Measurements from ENCODE around the gene VIT.

VIT gene

GRCh38 chr2:36734304-36734703 is 37.8 kb downstream of the VIT start:
- Histone ChIP-seq H3K4me1 (ENCODE audit: control insufficient read depth, insufficient read depth, low read length) (no peaks in the 10 kb centered on the region), H3K4me3 (ENCODE audit: low read length in 2 of 2) (no peak overlapping the region), H3K27ac (ENCODE audit: low read length) (no peak overlapping the region), H3K9me3 (ENCODE audit: control insufficient read depth in 2 of 2, low read length in 2 of 2) (peaks cover 0 to 4% of the 10 kb centered on the region in 2 donors), H3K36me3 (ENCODE audit: control insufficient read depth in 2 of 2, insufficient read depth in 2 of 2, low read length in 2 of 2) (no peaks in the 10 kb centered on the region), H3K9ac (ENCODE audit: low read length in 2 of 2) (no peak overlapping the region), H3K27me3 (ENCODE audit: control insufficient read depth in 1 of 2, insufficient read depth in 2 of 2, low read length in 2 of 2) (no peaks in the 10 kb centered on the region)

- no peak overlapping the region for H3K27ac ChIP-seq (ENCODE audit: low read length)
- no peaks in the 10 kb centered on the region for H3K36me3 ChIP-seq (ENCODE audit: control insufficient read depth in 2 of 2, insufficient read depth in 2 of 2, low read length in 2 of 2)
- H3K9me3 ChIP-seq (ENCODE audit: control insufficient read depth in 2 of 2, low read length in 2 of 2) = no peaks in the 10 kb centered on the region
- H3K9ac ChIP-seq (ENCODE audit: low read length in 2 of 2) = no peak overlapping the region
- no peak overlapping the region for H3K4me3 ChIP-seq (ENCODE audit: low read length in 2 of 2)
- no peaks in the 10 kb centered on the region for H3K4me1 ChIP-seq (ENCODE audit: control insufficient read depth, insufficient read depth, low read length)
- no peaks in the 10 kb centered on the region for H3K27me3 ChIP-seq (ENCODE audit: control insufficient read depth in 1 of 2, insufficient read depth in 2 of 2, low read length in 2 of 2)
These were observed 40.7 kb downstream of the VIT start for GRCh38 chr2:36737131-36737750.

GRCh38 chr2:36740061-36740460 is 43.6 kb downstream of the VIT start:
- Histone ChIP-seq H3K4me3 (ENCODE audit: low read length in 2 of 2) (no peak overlapping the region), H3K4me1 (ENCODE audit: control insufficient read depth, insufficient read depth, low read length) (no peaks in the 10 kb centered on the region), H3K36me3 (ENCODE audit: control insufficient read depth in 2 of 2, insufficient read depth in 2 of 2, low read length in 2 of 2) (no peaks in the 10 kb centered on the region), H3K9ac (ENCODE audit: low read length in 2 of 2) (no peak overlapping the region), H3K27ac (ENCODE audit: low read length) (no peak overlapping the region), H3K27me3 (ENCODE audit: control insufficient read depth in 1 of 2, insufficient read depth in 2 of 2, low read length in 2 of 2) (no peaks in the 10 kb centered on the region), H3K9me3 (ENCODE audit: control insufficient read depth in 2 of 2, low read length in 2 of 2) (peaks cover 0 to 2% of the 10 kb centered on the region in 2 donors)

- H3K9me3 ChIP-seq (ENCODE audit: control insufficient read depth in 2 of 2, low read length in 2 of 2) = peaks cover 0 to 2% of the 10 kb centered on the region in 2 donors
- no peak overlapping the region for H3K27ac ChIP-seq (ENCODE audit: low read length)
- H3K4me3 ChIP-seq (ENCODE audit: low read length in 2 of 2) = no peak overlapping the region
- H3K36me3 ChIP-seq (ENCODE audit: control insufficient read depth in 2 of 2, insufficient read depth in 2 of 2, low read length in 2 of 2) = no peaks in the 10 kb centered on the region
- H3K4me1 ChIP-seq (ENCODE audit: control insufficient read depth, insufficient read depth, low read length) = no peaks in the 10 kb centered on the region
- no peaks in the 10 kb centered on the region for H3K27me3 ChIP-seq (ENCODE audit: control insufficient read depth in 1 of 2, insufficient read depth in 2 of 2, low read length in 2 of 2)
- no peak overlapping the region for H3K9ac ChIP-seq (ENCODE audit: low read length in 2 of 2)
These were observed 44.8 kb downstream of the VIT start for GRCh38 chr2:36741188-36741837.

- H3K9ac ChIP-seq (ENCODE audit: low read length in 2 of 2) = no peak overlapping the region
- no peaks in the 10 kb centered on the region for H3K27me3 ChIP-seq (ENCODE audit: control insufficient read depth in 1 of 2, insufficient read depth in 2 of 2, low read length in 2 of 2)
- H3K27ac ChIP-seq (ENCODE audit: low read length) = no peak overlapping the region
- H3K9me3 ChIP-seq (ENCODE audit: control insufficient read depth in 2 of 2, low read length in 2 of 2) = peaks cover 0 to 2% of the 10 kb centered on the region in 2 donors
- no peaks in the 10 kb centered on the region for H3K36me3 ChIP-seq (ENCODE audit: control insufficient read depth in 2 of 2, insufficient read depth in 2 of 2, low read length in 2 of 2)
- no peaks in the 10 kb centered on the region for H3K4me1 ChIP-seq (ENCODE audit: control insufficient read depth, insufficient read depth, low read length)
- no peak overlapping the region for H3K4me3 ChIP-seq (ENCODE audit: low read length in 2 of 2)
These were observed 47.4 kb downstream of the VIT start for GRCh38 chr2:36743954-36744353.

- Histone ChIP-seq H3K4me1 (ENCODE audit: control insufficient read depth, insufficient read depth, low read length) (no peaks in the 10 kb centered on the region), H3K27ac (ENCODE audit: low read length) (no peak overlapping the region), H3K27me3 (ENCODE audit: control insufficient read depth in 1 of 2, insufficient read depth in 2 of 2, low read length in 2 of 2) (no peaks in the 10 kb centered on the region), H3K9me3 (ENCODE audit: control insufficient read depth in 2 of 2, low read length in 2 of 2) (peaks cover 0 to 2% of the 10 kb centered on the region in 2 donors), H3K9ac (ENCODE audit: low read length in 2 of 2) (no peak overlapping the region), H3K4me3 (ENCODE audit: low read length in 2 of 2) (no peak overlapping the region), H3K36me3 (ENCODE audit: control insufficient read depth in 2 of 2, insufficient read depth in 2 of 2, low read length in 2 of 2) (no peaks in the 10 kb centered on the region)
These were observed 51.7 kb downstream of the VIT start for GRCh38 chr2:36748166-36748565.

- no peaks in the 10 kb centered on the region for H3K9me3 ChIP-seq (ENCODE audit: control insufficient read depth in 2 of 2, low read length in 2 of 2)
- no peak overlapping the region for H3K27ac ChIP-seq (ENCODE audit: low read length)
- no peaks in the 10 kb centered on the region for H3K36me3 ChIP-seq (ENCODE audit: control insufficient read depth in 2 of 2, insufficient read depth in 2 of 2, low read length in 2 of 2)
- H3K4me1 ChIP-seq (ENCODE audit: control insufficient read depth, insufficient read depth, low read length) = no peaks in the 10 kb centered on the region
- no peak overlapping the region for H3K4me3 ChIP-seq (ENCODE audit: low read length in 2 of 2)
- H3K27me3 ChIP-seq (ENCODE audit: control insufficient read depth in 1 of 2, insufficient read depth in 2 of 2, low read length in 2 of 2) = peaks cover 0 to 3% of the 10 kb centered on the region in 2 donors
- H3K9ac ChIP-seq (ENCODE audit: low read length in 2 of 2) = no peak overlapping the region
These were observed 53.6 kb downstream of the VIT start for GRCh38 chr2:36750101-36750500.

- Histone ChIP-seq H3K9ac (ENCODE audit: low read length in 2 of 2) (no peak overlapping the region), H3K27ac (ENCODE audit: low read length) (no peak overlapping the region), H3K36me3 (ENCODE audit: control insufficient read depth in 2 of 2, insufficient read depth in 2 of 2, low read length in 2 of 2) (no peaks in the 10 kb centered on the region), H3K4me3 (ENCODE audit: low read length in 2 of 2) (no peak overlapping the region), H3K9me3 (ENCODE audit: control insufficient read depth in 2 of 2, low read length in 2 of 2) (no peaks in the 10 kb centered on the region), H3K27me3 (ENCODE audit: control insufficient read depth in 1 of 2, insufficient read depth in 2 of 2, low read length in 2 of 2) (peaks cover 0 to 3% of the 10 kb centered on the region in 2 donors), H3K4me1 (ENCODE audit: control insufficient read depth, insufficient read depth, low read length) (no peaks in the 10 kb centered on the region)
These were observed 57.3 kb downstream of the VIT start for GRCh38 chr2:36753706-36754221.

- Histone ChIP-seq H3K9me3 (ENCODE audit: control insufficient read depth in 2 of 2, low read length in 2 of 2) (no peaks in the 10 kb centered on the region), H3K9ac (ENCODE audit: low read length in 2 of 2) (no peak overlapping the region), H3K4me3 (ENCODE audit: low read length in 2 of 2) (no peak overlapping the region), H3K36me3 (ENCODE audit: control insufficient read depth in 2 of 2, insufficient read depth in 2 of 2, low read length in 2 of 2) (no peaks in the 10 kb centered on the region), H3K27ac (ENCODE audit: low read length) (no peak overlapping the region), H3K4me1 (ENCODE audit: control insufficient read depth, insufficient read depth, low read length) (no peaks in the 10 kb centered on the region), H3K27me3 (ENCODE audit: control insufficient read depth in 1 of 2, insufficient read depth in 2 of 2, low read length in 2 of 2) (peaks cover 0 to 3% of the 10 kb centered on the region in 2 donors)
These were observed 58.1 kb downstream of the VIT start for GRCh38 chr2:36754578-36754977.

GRCh38 chr2:36756438-36756837 is 59.9 kb downstream of the VIT start:
- no peak overlapping the region for H3K27ac ChIP-seq (ENCODE audit: low read length)
- no peaks in the 10 kb centered on the region for H3K36me3 ChIP-seq (ENCODE audit: control insufficient read depth in 2 of 2, insufficient read depth in 2 of 2, low read length in 2 of 2)
- H3K4me1 ChIP-seq (ENCODE audit: control insufficient read depth, insufficient read depth, low read length) = no peaks in the 10 kb centered on the region
- H3K27me3 ChIP-seq (ENCODE audit: control insufficient read depth in 1 of 2, insufficient read depth in 2 of 2, low read length in 2 of 2) = peaks cover 0 to 3% of the 10 kb centered on the region in 2 donors
- H3K9ac ChIP-seq (ENCODE audit: low read length in 2 of 2) = no peak overlapping the region
- no peaks in the 10 kb centered on the region for H3K9me3 ChIP-seq (ENCODE audit: control insufficient read depth in 2 of 2, low read length in 2 of 2)
- H3K4me3 ChIP-seq (ENCODE audit: low read length in 2 of 2) = no peak overlapping the region

Measured in stomach smooth muscle (tissue), 2 donors.